SK-MEL-5 (cell line): Measurements from ENCODE around the gene ZBTB20. TPM values are rescaled to one million over a fixed set of nuclear protein-coding genes. Genes with fewer than 3 reads are reported as not detected.

Experiments used
- DNase-seq: peaks from one replicate; pipeline ENCODE4 v3.0.0-alpha.2; 2016; ENCODE audit warnings: low read depth, low spot score
- in situ Hi-C: cut with HindIII; loops from 2 replicates; pipeline ENCODE4 v1.10.0; 2016; ENCODE audit warnings: low sequenced_read_pairs, high pct_unique_total_duplicates, low pct_unique_long_range_greater_than_20kb
- total RNA-seq: library from RNA; depleted of rRNA; stranded (reverse); fragments of >200 nt; shearing (Covaris generic); gene quantifications from 2 replicates; pipeline ENCODE4 v1.2.3, GENCODE V29; 2014

The ZBTB20 gene
- total RNA-seq, 1 experiment from 2014 or later, result 2.9 TPM

DNA sequence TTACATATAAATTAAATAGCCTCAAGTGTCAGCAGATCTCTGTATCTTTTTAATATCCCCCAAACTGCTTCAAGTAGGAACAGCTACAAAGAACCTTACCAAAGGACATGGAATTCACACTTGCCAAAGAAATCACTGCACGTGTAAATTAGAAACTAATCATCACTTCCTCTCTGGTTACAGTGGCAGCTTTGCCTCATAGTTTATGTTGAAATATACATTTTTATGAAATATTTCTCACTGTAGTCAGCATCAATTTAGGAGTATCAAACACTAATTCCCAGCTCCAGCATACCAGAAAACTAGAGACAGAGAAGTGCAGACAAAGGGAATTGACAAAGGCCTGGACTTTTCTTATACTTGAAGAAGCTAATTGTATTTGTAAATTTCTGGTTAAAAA lies 592.4 kb downstream of the ZBTB20 start:
- DNase-seq, result no peak
- in situ Hi-C loops, result no loop called here

GRCh38 chr3:114553949-114554593 lies 593.0 kb downstream of the ZBTB20 start:
- in situ Hi-C loops, result no loop called here
- DNase-seq, result no peak

DNA sequence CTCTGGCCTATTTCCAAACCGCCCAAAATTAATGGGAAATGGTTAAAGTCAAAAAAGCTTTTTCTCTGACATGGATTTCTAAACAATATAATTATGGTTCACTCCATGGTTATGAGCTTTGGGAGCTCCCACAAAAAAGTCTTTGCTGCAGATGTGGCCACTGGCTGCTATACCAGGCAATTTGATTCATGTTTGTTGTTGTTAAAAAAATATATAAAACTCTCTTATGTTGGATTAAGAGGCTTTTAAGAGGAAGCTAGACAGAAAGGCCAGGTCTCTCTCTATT lies 594.6 kb downstream of the ZBTB20 start:
- in situ Hi-C loops, result no loop called here
- no peak for DNase-seq

GRCh38 chr3:114551770-114552526 lies 595.1 kb downstream of the ZBTB20 start:
- no peak for DNase-seq
- in situ Hi-C loops, result no loop called here

DNA sequence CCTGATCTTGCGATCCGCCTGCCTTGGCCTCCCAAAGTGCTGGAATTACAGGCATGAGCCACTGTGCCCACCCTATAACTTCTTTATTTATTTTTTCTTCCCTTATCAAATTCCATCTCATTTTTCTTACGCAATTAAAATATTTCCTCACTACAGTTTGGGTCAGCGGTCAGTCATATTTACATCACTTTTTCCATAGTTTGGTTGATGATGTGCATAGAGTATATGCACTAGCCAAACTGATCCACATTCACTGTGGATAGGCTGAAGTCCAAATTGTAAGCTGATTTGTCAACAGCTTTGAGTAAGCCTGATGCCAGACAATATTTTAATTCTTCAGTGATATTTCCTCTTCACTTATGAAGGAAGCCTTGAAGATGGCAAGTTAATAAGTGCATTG lies 596.9 kb downstream of the ZBTB20 start:
- no peak for DNase-seq

DNA sequence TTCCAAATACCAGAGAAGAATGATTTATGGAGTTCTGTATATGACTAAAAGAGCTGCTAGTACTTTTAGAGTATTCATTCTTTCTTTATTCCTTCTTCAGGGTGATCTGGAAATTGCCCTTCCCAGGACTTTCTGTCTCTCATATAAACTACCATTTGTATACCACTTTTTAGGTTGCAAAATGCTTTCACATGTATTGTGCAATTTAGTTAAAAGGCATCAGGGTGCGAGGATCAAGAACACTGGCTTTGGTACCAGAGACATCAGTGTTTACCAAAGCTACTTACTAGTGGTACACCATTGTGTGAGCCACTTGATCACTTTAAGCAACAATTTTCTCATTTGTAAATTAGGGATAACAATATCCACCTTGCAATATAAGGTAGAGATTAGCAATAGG lies 601.9 kb downstream of the ZBTB20 start:
- in situ Hi-C loops, result no loop called here
- DNase-seq, result no peak

More for the DNA sequence above, 596.9 kb downstream of the ZBTB20 start:
- in situ Hi-C loops, result no loop called here

DNA sequence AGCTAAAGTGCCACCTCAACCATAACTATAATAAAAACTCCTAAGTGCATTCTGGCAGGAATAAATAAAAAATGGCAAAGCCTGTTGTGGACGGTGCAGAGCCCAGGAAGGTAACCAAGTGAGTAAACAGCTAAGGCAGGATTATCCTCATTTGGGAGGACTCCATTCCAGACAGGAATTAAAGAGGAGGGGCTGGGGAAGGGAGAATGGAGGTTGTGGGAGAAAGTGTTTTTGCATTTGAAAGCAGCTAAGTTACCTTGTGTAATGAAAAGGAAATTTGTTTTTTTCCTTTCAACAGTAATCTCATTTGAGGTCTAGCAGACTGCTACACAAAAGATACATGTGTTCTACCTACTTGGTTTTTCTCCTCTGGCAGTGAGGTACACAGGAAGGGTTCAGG lies 604.7 kb downstream of the ZBTB20 start:
- no peak for DNase-seq
- in situ Hi-C loops, result no loop called here

DNA sequence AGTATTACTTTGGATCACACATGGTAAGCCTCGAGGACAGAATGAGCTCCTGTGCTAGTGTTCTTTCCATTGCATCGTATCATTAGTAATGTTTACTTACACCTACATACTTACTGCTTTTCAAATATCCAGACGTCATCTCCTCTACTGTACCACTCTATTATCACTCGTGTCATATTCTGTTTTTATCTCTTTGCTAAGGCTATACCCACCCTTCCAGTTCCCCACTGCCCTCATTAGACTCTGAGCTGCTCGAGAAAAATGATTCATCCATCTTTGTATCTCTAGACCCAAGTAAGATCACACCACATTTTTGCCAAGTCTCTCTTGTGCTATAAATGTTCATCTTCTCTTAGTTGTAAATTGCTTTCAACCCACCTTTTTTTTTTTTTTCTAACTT lies 607.6 kb downstream of the ZBTB20 start:
- in situ Hi-C loops, result no loop called here

GRCh38 chr3:114538211-114538610 lies 608.9 kb downstream of the ZBTB20 start:
- in situ Hi-C loops, result no loop called here
- no peak for DNase-seq

More for the DNA sequence above, 607.6 kb downstream of the ZBTB20 start:
- DNase-seq, result no peak

DNA sequence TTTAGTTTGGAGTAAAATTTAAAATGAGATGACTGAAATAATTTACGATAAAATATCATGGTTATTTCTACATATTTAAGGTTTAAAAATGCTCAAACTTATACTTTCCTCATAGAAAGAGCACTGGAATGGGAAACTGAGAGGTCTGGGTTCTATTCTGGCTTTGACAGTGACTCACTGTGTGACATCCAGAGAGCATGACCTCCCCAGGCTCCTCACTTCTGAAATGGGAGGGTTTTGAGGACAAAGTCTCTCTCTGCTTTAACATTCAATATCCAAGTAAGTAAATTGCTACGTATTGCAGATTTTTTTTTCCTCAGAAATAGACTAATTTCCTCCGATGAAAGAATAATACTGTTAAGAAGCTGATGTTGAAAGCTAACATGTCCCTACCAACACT lies 618.6 kb downstream of the ZBTB20 start:
- DNase-seq, result no peak
- in situ Hi-C loops, result no loop called here

DNA sequence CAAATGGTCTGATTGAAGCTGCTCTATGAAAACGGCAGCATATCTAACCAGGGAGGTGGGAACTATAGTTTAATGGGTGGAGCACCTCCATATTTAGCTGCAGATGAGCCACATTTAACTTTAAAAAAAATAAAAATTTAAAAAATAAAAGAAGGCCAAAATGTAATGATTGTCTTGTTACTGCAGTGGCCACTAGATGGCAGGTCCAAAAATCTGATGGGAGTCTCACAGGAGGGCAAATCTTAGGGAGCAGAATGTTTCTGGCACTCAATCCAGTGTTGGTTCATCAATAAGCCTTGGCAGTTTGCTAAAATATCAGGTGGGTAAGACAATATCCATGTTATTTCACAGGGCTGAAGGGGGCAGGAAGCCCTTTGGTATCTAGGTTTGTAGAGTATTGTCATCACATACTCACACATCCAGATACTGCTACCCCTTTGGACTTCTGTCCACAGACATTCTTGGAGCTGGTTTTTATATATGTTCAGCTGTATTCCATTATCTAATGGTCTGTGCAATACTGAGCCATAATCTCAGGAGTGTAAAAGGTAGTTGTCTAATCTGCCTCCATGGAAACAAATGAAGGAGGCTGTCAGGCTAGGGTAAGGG lies 619.9 kb downstream of the ZBTB20 start:
- peak; percentile 39 for DNase-seq
- in situ Hi-C loops, result no loop called here

- in situ Hi-C loops, result no loop called here
- DNase-seq, result no peak
These were observed 621.8 kb downstream of the ZBTB20 start for GRCh38 chr3:114525278-114525677.

- in situ Hi-C loops, result no loop called here
- peak; percentile 81 for DNase-seq
These were observed 627.7 kb downstream of the ZBTB20 start for GRCh38 chr3:114519415-114519814.

DNA sequence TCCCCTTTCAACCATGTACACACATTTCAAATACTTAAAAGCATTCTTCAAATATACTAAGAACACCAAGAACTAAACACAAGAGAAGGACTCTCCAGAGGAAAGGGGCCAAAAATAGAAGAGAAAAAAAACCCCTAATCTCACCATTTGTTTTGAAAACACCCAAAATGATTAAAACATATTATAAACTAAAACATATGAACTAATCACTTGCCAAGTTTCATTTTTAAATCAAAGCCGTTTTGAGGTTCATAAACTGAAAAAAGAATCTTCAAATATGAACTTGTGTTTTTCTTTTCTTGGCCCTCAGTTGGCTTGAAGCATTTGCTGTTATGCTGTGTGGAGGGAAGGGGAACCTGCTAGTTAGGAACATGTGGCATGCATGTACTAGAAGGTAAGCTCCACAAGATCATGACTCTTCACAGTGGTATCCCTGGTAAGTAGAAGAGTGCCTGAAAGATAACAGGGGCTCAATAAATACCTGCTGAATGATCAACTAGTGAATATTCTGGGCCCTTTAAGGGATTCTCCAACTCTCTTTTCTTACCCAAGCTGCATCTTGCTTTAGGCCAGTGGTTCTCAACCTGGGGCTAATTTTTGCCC lies 628.8 kb downstream of the ZBTB20 start:
- in situ Hi-C loops, result no loop called here
- no peak for DNase-seq

DNA sequence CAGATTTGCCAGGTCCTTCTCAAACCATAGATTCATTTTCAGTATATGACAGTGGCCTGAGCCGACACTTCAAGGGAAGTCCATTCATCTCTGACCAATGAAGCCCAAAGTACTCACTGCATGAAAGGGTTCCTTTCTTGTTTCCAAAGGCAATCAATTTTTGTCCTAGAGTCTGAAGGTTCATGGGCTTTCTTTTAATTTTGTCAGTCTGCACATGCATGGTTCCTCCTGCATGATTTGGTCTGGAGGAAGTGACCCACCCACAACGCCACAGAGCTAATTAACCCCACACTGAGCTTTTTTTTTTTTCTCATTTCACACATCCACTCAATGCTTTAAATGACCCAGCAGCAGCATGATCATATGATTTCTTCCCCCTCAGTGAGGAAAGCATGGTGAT lies 636.9 kb downstream of the ZBTB20 start:
- no peak for DNase-seq
- in situ Hi-C loops, result no loop called here

GRCh38 chr3:114509756-114510155 lies 637.3 kb downstream of the ZBTB20 start:
- in situ Hi-C loops, result no loop called here
- DNase-seq, result no peak

GRCh38 chr3:114508976-114509375 lies 638.1 kb downstream of the ZBTB20 start:
- in situ Hi-C loops, result no loop called here
- no peak for DNase-seq

DNA sequence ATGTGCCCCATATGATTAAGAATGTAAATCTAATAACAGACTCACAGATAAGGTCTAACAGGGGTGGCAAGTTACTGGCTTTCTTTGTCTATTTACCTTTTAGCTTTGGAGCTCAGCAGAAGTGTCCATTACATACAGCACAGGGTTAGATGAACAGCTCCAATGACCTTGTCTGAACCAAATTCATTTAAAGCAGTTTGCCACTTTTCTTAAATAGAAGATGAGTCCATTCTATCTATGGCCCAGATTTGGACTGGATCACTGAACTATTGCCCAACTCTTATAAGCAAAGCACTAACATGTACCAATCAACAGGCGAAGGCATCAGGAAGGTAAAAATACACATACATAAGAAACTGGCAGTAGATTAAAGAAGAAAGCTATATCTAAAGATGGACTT lies 638.9 kb downstream of the ZBTB20 start:
- DNase-seq, result no peak
- in situ Hi-C loops, result no loop called here
